ENCODE measurements around the gene BBX.

DNA sequence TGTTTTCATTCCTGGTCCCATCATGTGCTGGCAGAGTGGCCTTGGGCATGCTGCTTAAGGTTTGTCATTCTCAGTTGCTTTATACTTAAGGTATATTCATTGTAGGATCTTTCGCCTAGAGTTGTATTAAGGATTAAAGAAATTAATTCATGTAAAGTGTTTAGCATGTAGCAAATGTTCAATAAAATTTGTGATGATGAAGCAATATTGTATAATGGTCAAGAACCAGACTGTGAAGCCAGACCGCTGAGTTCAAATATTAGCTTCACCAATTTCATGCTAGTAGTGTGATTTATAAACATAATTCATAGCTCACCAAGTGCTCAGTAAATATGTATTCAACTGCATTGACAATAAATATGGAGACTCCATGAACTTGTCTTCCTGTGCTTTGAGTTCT, 178.5 kb downstream of the BBX start:
- TF ChIP-seq GATA2 (IDR thresholded peaks at IDR 0.05; ENCODE audit: low read depth, low read length) (no peak), GATA3 (IDR thresholded peaks at IDR 0.05; ENCODE audit: low read depth, low read length) (no peak)
